K562 (cell line): ENCODE measurements around the gene CERS2. TPM values are rescaled to one million over a fixed set of nuclear protein-coding genes. Genes with fewer than 3 reads are reported as not detected.
A peak's percentile ranks its signal among the peaks of the same experiment; 100 is the strongest.

Source experiments
- FOSL1 ChIP-seq: fragments of 200-800 bp; sonication (Bioruptor generic); conservative IDR thresholded peaks from 2 replicates; pipeline ENCODE4 v1.6.1; 2016; ENCODE audit warnings: missing genetic modification characterization, missing compliant biosample characterization
- HCFC1 ChIP-seq: IDR thresholded peaks from 2 replicates; pipeline ENCODE4 v1.6.1; 2012; ENCODE audit warnings: low read depth, low read length, improper control_type of control experiment
- HIVEP1 ChIP-seq: fragments of 250-450 bp; sonication (Bioruptor Pico); IDR thresholded peaks from 2 replicates; pipeline ENCODE4 v1.4.0; 2020; ENCODE audit warnings: mild to moderate bottlenecking
- PHB ChIP-seq: fragments of 250-450 bp; sonication (Bioruptor Pico); IDR thresholded peaks from 2 replicates; pipeline ENCODE4 v1.5.0; 2021
- SMARCA4 ChIP-seq: fragments of 450-650 bp; IDR thresholded peaks from 2 replicates; pipeline ENCODE4 v1.6.1; 2016
- TAF15 ChIP-seq: fragments of 200-400 bp; formaldehyde crosslinking; IDR thresholded peaks from 2 replicates; pipeline ENCODE4 v1.6.1; 2017; ENCODE audit warnings: mild to moderate bottlenecking, low read depth, low read length, moderate library complexity
- polyA plus RNA-seq, 8 experiments: library from polyadenylated mRNA; depleted of rRNA in 4 of 8; stranded (reverse) in 5 of 8; unstranded in 3 of 8; fragments of >200 nt; fragmentation: Nextera tagmentation in 2 of 8; fragmentation: Illumina TruSeq in 1 of 8; extraction: Ambion mirVana in 2 of 8; extraction: Trizol in 1 of 8; gene quantifications; 2 replicates each; pipeline versions ENCODE4 v1.2.1 to v1.2.3, GENCODE V29; 2011 to 2014; ENCODE audit warnings: inconsistent platforms in 1 of 8, missing spikeins in 1 of 8
- total RNA-seq, 7 experiments: library from RNA; depleted of rRNA in 6 of 7; stranded (reverse); fragments of >200 nt in 6 of 7; fragmentation: Illumina TruSeq in 2 of 7; extraction: Trizol in 2 of 7; gene quantifications; 2 replicates each; pipeline versions ENCODE4 v1.2.1 to v1.2.3, GENCODE V29; 2011 to 2021; ENCODE audit warnings: low replicate concordance in 1 of 7
- TF ChIP-seq, protein P1 (sequence below): fragments of 450-650 bp; IDR thresholded peaks from 2 replicates; pipeline ENCODE4 v1.6.1; 2016; ENCODE audit warnings: low read depth
- TF ChIP-seq, protein P2 (sequence below): fragments of 450-650 bp; IDR thresholded peaks from 2 replicates; pipeline ENCODE4 v1.6.1; 2014; ENCODE audit warnings: low read depth, mild to moderate bottlenecking, moderate library complexity, borderline replicate concordance
- TF ChIP-seq, protein P3 (sequence below), 2 experiments: fragments of 200-800 bp in 1 of 2; sonication (Bioruptor generic) in 1 of 2; sonication (generic) in 1 of 2; formaldehyde crosslinking in 1 of 2; IDR thresholded peaks in 1 of 2; conservative IDR thresholded peaks in 1 of 2; 2 replicates each; pipeline versions ENCODE4 v1.5.0 to v1.6.1; 2016 to 2020; ENCODE audit warnings: missing compliant biosample characterization in 1 of 2, missing genetic modification characterization in 1 of 2, missing genetic modification reagents in 1 of 2
- TF ChIP-seq, protein P4 (sequence below): fragments of 200-800 bp; sonication (Bioruptor generic); IDR thresholded peaks from 2 replicates; pipeline ENCODE4 v1.6.1; 2017; ENCODE audit warnings: missing genetic modification characterization, missing compliant biosample characterization

CERS2 gene
- total and polyA plus RNA-seq, 9 of the 15 experiments (the other 6 are each of a cell fraction or from before 2014, with no cell fraction given): 23.4 to 295 (median 132) TPM

DNA sequence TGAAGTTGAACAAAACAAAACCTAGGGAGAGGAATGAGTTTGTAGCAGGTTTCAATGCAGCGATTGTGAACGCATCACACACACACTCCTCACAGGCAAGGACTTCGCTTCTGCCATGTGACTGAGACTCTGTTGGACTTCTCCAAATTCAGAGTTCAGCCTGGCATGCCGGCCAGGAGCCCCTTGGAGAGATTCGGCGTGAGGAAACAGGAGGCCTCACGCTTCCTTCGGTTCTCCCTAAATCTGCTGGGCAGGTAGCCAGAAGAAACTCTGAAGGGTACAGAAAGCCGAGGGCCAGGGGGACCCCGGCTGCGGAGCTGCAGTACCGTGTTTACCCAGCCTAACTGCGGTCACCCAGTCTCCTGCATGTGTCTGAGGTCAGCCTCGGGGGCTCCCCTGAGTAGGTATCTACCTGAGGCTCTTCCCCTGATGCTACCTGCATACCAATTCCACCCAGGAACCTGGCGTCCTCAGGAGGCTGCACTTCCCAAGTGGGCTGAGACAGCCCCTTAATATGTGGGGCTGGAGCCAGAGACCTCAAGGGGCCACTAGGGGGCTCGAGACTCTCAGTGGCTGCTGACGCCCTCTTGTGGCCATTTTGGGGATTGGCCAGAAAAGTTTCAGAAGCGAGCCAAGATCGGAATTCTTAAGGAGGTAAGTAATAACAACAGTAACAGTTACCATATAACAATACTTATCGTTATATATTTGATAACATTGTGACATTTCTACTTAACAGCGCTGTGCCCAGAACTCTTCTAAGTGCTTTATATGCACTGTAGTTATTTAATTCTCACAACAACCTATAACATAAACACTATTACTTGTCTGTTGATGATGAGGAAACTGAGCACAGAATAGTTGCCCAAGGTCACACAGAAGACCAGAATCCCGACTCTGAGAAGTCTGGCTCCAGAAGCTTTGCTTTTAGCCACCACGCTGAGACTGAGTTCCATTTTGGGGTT lies 4.7 kb upstream of the CERS2 start (continued):
- TF ChIP-seq, protein P1, sequence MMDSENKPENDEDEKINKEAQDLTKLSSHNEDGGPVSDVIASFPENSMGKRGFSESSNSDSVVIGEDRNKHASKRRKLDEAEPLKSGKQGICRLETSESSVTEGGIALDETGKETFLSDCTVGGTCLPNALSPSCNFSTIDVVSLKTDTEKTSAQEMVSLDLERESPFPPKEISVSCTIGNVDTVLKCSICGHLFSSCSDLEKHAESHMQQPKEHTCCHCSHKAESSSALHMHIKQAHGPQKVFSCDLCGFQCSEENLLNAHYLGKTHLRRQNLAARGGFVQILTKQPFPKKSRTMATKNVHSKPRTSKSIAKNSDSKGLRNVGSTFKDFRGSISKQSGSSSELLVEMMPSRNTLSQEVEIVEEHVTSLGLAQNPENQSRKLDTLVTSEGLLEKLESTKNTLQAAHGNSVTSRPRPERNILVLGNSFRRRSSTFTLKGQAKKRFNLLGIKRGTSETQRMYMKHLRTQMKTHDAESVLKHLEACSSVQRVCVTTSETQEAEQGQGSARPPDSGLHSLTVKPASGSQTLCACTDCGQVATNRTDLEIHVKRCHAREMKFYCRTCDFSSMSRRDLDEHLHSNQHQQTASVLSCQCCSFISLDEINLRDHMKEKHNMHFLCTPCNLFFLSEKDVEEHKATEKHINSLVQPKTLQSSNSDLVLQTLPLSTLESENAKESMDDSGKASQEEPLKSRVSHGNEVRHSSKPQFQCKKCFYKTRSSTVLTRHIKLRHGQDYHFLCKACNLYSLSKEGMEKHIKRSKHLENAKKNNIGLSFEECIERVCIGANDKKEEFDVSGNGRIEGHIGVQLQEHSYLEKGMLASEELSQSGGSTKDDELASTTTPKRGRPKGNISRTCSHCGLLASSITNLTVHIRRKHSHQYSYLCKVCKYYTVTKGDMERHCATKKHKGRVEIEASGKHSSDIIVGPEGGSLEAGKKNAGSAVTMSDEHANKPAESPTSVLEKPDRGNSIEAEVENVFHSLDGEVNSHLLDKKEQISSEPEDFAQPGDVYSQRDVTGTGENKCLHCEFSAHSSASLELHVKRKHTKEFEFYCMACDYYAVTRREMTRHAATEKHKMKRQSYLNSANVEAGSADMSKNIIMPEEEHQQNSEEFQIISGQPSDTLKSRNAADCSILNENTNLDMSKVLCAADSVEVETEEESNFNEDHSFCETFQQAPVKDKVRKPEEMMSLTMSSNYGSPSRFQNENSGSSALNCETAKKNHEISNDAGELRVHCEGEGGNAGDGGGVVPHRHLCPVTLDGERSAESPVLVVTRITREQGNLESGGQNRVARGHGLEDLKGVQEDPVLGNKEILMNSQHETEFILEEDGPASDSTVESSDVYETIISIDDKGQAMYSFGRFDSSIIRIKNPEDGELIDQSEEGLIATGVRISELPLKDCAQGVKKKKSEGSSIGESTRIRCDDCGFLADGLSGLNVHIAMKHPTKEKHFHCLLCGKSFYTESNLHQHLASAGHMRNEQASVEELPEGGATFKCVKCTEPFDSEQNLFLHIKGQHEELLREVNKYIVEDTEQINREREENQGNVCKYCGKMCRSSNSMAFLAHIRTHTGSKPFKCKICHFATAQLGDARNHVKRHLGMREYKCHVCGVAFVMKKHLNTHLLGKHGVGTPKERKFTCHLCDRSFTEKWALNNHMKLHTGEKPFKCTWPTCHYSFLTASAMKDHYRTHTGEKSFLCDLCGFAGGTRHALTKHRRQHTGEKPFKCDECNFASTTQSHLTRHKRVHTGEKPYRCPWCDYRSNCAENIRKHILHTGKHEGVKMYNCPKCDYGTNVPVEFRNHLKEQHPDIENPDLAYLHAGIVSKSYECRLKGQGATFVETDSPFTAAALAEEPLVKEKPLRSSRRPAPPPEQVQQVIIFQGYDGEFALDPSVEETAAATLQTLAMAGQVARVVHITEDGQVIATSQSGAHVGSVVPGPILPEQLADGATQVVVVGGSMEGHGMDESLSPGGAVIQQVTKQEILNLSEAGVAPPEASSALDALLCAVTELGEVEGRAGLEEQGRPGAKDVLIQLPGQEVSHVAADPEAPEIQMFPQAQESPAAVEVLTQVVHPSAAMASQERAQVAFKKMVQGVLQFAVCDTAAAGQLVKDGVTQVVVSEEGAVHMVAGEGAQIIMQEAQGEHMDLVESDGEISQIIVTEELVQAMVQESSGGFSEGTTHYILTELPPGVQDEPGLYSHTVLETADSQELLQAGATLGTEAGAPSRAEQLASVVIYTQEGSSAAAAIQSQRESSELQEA: no peak
- TF ChIP-seq, protein P2, sequence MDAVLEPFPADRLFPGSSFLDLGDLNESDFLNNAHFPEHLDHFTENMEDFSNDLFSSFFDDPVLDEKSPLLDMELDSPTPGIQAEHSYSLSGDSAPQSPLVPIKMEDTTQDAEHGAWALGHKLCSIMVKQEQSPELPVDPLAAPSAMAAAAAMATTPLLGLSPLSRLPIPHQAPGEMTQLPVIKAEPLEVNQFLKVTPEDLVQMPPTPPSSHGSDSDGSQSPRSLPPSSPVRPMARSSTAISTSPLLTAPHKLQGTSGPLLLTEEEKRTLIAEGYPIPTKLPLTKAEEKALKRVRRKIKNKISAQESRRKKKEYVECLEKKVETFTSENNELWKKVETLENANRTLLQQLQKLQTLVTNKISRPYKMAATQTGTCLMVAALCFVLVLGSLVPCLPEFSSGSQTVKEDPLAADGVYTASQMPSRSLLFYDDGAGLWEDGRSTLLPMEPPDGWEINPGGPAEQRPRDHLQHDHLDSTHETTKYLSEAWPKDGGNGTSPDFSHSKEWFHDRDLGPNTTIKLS: no peak
- TF ChIP-seq HCFC1 (peak; percentile 60), SMARCA4 (no peak), TAF15 (no peak), HIVEP1 (CRISPR knock-in tag) (0 out of 2 replicates have a peak, but pooled peaks have one; percentile 22), PHB (no peak), FOSL1 (tag) (peak; percentile 16; the same call in 1 of the 2 replicates)
- TF ChIP-seq, protein P3, sequence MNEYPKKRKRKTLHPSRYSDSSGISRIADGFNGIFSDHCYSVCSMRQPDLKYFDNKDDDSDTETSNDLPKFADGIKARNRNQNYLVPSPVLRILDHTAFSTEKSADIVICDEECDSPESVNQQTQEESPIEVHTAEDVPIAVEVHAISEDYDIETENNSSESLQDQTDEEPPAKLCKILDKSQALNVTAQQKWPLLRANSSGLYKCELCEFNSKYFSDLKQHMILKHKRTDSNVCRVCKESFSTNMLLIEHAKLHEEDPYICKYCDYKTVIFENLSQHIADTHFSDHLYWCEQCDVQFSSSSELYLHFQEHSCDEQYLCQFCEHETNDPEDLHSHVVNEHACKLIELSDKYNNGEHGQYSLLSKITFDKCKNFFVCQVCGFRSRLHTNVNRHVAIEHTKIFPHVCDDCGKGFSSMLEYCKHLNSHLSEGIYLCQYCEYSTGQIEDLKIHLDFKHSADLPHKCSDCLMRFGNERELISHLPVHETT (CRISPR knock-in tag; conservative IDR thresholded peaks at IDR 0.05 in 1 of 2, IDR thresholded peaks at IDR 0.05 in 1 of 2): no peak
- TF ChIP-seq, protein P4, sequence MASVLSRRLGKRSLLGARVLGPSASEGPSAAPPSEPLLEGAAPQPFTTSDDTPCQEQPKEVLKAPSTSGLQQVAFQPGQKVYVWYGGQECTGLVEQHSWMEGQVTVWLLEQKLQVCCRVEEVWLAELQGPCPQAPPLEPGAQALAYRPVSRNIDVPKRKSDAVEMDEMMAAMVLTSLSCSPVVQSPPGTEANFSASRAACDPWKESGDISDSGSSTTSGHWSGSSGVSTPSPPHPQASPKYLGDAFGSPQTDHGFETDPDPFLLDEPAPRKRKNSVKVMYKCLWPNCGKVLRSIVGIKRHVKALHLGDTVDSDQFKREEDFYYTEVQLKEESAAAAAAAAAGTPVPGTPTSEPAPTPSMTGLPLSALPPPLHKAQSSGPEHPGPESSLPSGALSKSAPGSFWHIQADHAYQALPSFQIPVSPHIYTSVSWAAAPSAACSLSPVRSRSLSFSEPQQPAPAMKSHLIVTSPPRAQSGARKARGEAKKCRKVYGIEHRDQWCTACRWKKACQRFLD (CRISPR knock-in tag): no peak
